Naive thymus-derived CD4-positive, alpha-beta T cell (primary cell): ENCODE measurements around the gene PRDM4. TPM values are rescaled to one million over a fixed set of nuclear protein-coding genes. Genes with fewer than 3 reads are reported as not detected.

Experiments used
- ATAC-seq: fragments of 150-1000 bp; cut with Tn5 transposase; 2 replicates; pipeline ENCODE4 v1.10.0; 2021; ENCODE audit warnings: mild to moderate bottlenecking, moderate library complexity
- CTCF ChIA-PET: fragments of 350-600 bp; sonication (Branson Sonifier 250); formaldehyde crosslinking; loops from one replicate; lab custom pipeline; 2021; ENCODE audit warnings: antibody characterized with exemption; lab: Charles Lee
- POLR2A ChIA-PET: fragments of 350-600 bp; sonication (Branson Sonifier 250); formaldehyde crosslinking; loops from one replicate; lab custom pipeline; 2021; ENCODE audit warnings: antibody characterized with exemption, inconsistent platforms; lab: Charles Lee
- DNase-seq, 9 donors: peaks; one replicate each; pipeline versions ENCODE4 v3.0.0 to v3.0.0-alpha.2; 2020 to 2022; ENCODE audit warnings: mixed read lengths in 1 of 9
- H3K27ac ChIP-seq: one replicate; pipeline ENCODE4 v1.7.0; 2013; ENCODE audit warnings: mild to moderate bottlenecking, low read depth, low read length, moderate library complexity
- H3K27me3 ChIP-seq, 2 donors: one replicate each; pipeline ENCODE4 v1.7.0; 2013; ENCODE audit warnings: low read length in 2 of 2, mild to moderate bottlenecking in 2 of 2, moderate library complexity in 2 of 2; ENCODE audit not compliant: control insufficient read depth in 2 of 2, insufficient read depth in 2 of 2
- H3K36me3 ChIP-seq, 3 experiments: 1 replicate in 2 of 3; 2 replicates in 1 of 3; pipeline ENCODE4 v1.7.0; 2013; ENCODE audit warnings: low read length in 3 of 3, mild to moderate bottlenecking in 3 of 3, moderate library complexity in 1 of 3; ENCODE audit not compliant: insufficient read depth in 3 of 3, control insufficient read depth in 2 of 3
- H3K4me1 ChIP-seq, 2 donors: one replicate each; pipeline ENCODE4 v1.7.0; 2013; ENCODE audit warnings: low read length in 2 of 2, mild to moderate bottlenecking in 2 of 2, moderate library complexity in 1 of 2; ENCODE audit not compliant: control insufficient read depth in 2 of 2, insufficient read depth in 2 of 2
- H3K4me3 ChIP-seq: 2 replicates; pipeline ENCODE4 v1.7.0; 2013; ENCODE audit warnings: mild to moderate bottlenecking, low read length
- H3K9me3 ChIP-seq, 3 experiments: 1 replicate in 2 of 3; 2 replicates in 1 of 3; pipeline ENCODE4 v1.7.0; 2013; ENCODE audit warnings: low read length in 3 of 3; ENCODE audit not compliant: control insufficient read depth in 2 of 3
- H3K27ac Mint-ChIP-seq, 9 donors: one replicate each; pipeline ENCODE4 v1.8.0; 2020 to 2022; ENCODE audit warnings: mixed read lengths in 9 of 9, mild to moderate bottlenecking in 8 of 9, moderate library complexity in 5 of 9, inconsistent platforms in 2 of 9
- H3K27me3 Mint-ChIP-seq, 5 donors: one replicate each; pipeline ENCODE4 v1.8.0; 2021 to 2022; ENCODE audit warnings: mixed read lengths in 5 of 5, mild to moderate bottlenecking in 1 of 5
- H3K36me3 Mint-ChIP-seq, 5 donors: one replicate each; pipeline ENCODE4 v1.8.0; 2020 to 2022; ENCODE audit warnings: mixed read lengths in 5 of 5, mild to moderate bottlenecking in 3 of 5, inconsistent platforms in 1 of 5
- H3K4me1 Mint-ChIP-seq, 7 donors: one replicate each; pipeline ENCODE4 v1.8.0; 2020 to 2022; ENCODE audit warnings: mixed read lengths in 7 of 7, mild to moderate bottlenecking in 3 of 7, inconsistent platforms in 1 of 7
- H3K4me3 Mint-ChIP-seq, 10 donors: one replicate each; pipeline ENCODE4 v1.8.0; 2020 to 2022; ENCODE audit warnings: mild to moderate bottlenecking in 10 of 10, mixed read lengths in 10 of 10, moderate library complexity in 6 of 10, inconsistent platforms in 2 of 10
- H3K9me3 Mint-ChIP-seq, 11 donors: one replicate each; pipeline ENCODE4 v1.8.0; 2020 to 2022; ENCODE audit warnings: mixed read lengths in 11 of 11, mild to moderate bottlenecking in 4 of 11, inconsistent platforms in 1 of 11, moderate library complexity in 1 of 11
- intact Hi-C, 2 donors: fragments of 100-400 bp; cut with micrococcal nuclease; formaldehyde crosslinking; loops; one replicate each; pipeline ENCODE4 v1.15.1; 2023
- polyA plus RNA-seq, 2 donors: library from polyadenylated mRNA; unstranded; fragments of 300-500 nt; fragmentation: Illumina TruSeq; gene quantifications; one replicate each; pipeline ENCODE4 v1.2.3, GENCODE V29; 2021
- total RNA-seq, 6 experiments: library from RNA in 5 of 6; stranded (reverse) in 5 of 6; gene quantifications; 1 replicate in 5 of 6; 2 replicates in 1 of 6; pipeline ENCODE4 v1.2.3 and lab custom pipeline; 2021 to 2026

Gene PRDM4
- total and polyA plus RNA-seq, 7 experiments from 2014 or later: 16.5 to 41.3 (median 32.7) TPM

GRCh38 chr12:107759410-107759809 is 1.5 kb downstream of the PRDM4 start:
- Mint-ChIP-seq H3K9me3 (peaks cover 0 to 4% (median 0%) of the 10 kb centered on the region in 11 donors), H3K27me3 (peaks cover 0 to 5% (median 0%) of the 10 kb centered on the region in 5 donors), H3K27ac (peak overlapping the region; percentile 47 to 92 (median 87)), H3K4me1 (peaks cover 19 to 52% (median 35%) of the 10 kb centered on the region in 7 donors), H3K36me3 (peaks cover 0 to 13% (median 6%) of the 10 kb centered on the region in 5 donors), H3K4me3 (peak overlapping the region; percentile 85 to 94 (median 90))
- Histone ChIP-seq H3K4me1 (peaks cover 21% of the 10 kb centered on the region in 2 donors), H3K36me3 (peaks cover 0 to 25% (median 5%) of the 10 kb centered on the region in 3 experiments), H3K27ac (peak overlapping the region; percentile 78), H3K27me3 (no peaks in the 10 kb centered on the region), H3K9me3 (no peaks in the 10 kb centered on the region), H3K4me3 (peak overlapping the region; percentile 73)
- intact Hi-C loops: no loop called here
- DNase-seq (peak in 1 of 9 donors; percentile 23), ATAC-seq (no peak)
- CTCF ChIA-PET: no interaction called here
- POLR2A ChIA-PET: interaction anchor here (0.7 to 1.8 kb wide), 2 partner anchors 69 to 74 kb away, joined by 3 to 7 read pairs; partner anchors contain the start of gene PWP1

DNA sequence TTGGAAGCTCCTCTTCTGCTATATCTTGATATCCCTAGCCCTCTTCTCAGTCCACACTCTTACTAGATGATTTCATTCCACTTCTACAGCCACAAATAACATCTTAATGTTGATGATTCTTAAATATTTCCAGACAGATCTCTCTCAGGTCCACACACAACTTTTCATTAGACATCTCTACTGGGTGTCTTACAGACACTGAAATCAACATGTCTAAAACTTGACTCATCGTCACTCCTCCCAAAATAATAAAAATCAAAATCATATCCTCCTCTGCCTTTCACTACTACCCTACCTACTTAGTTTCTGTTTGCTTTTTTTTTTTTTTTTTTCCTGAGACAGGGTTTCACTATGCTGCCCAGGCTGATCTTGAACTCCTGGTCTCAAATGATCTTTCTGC is 11.9 kb downstream of the PRDM4 start:
- DNase-seq (no peak), ATAC-seq (no peak)
- Histone ChIP-seq H3K36me3 (peaks cover 13 to 64% (median 19%) of the 10 kb centered on the region in 3 experiments), H3K27me3 (no peaks in the 10 kb centered on the region), H3K4me1 (peaks cover 5 to 6% of the 10 kb centered on the region in 2 donors), H3K4me3 (no peak overlapping the region), H3K27ac (no peak overlapping the region), H3K9me3 (no peaks in the 10 kb centered on the region)
- ChIA-PET POLR2A (no interaction called here), CTCF (no interaction called here)
- intact Hi-C loops: no loop called here
- Mint-ChIP-seq H3K4me1 (peaks cover 0 to 22% (median 10%) of the 10 kb centered on the region in 7 donors), H3K4me3 (no peak overlapping the region), H3K27ac (no peak overlapping the region), H3K27me3 (no peaks in the 10 kb centered on the region), H3K9me3 (no peaks in the 10 kb centered on the region), H3K36me3 (peaks cover 4 to 42% (median 12%) of the 10 kb centered on the region in 5 donors)

- Histone ChIP-seq H3K4me3 (no peak overlapping the region), H3K9me3 (no peaks in the 10 kb centered on the region), H3K27me3 (no peaks in the 10 kb centered on the region), H3K27ac (no peak overlapping the region), H3K36me3 (peaks cover 13 to 64% (median 16%) of the 10 kb centered on the region in 3 experiments), H3K4me1 (peaks cover 5 to 6% of the 10 kb centered on the region in 2 donors)
- Mint-ChIP-seq H3K4me1 (peaks cover 0 to 18% (median 10%) of the 10 kb centered on the region in 7 donors), H3K36me3 (peaks cover 5 to 38% (median 13%) of the 10 kb centered on the region in 5 donors), H3K27me3 (no peaks in the 10 kb centered on the region), H3K9me3 (no peaks in the 10 kb centered on the region), H3K27ac (no peak overlapping the region), H3K4me3 (no peak overlapping the region)
- ChIA-PET POLR2A (interaction anchor here (0.6 kb wide), 1 partner anchor 17 kb away, joined by 3 read pairs; no protein-coding TSS in a partner anchor), CTCF (no interaction called here)
- no peak for DNase-seq
- intact Hi-C loops: no loop called here
- ATAC-seq: no peak
Observed at GRCh38 chr12:107748472-107748871, 12.5 kb downstream of the PRDM4 start.

DNA sequence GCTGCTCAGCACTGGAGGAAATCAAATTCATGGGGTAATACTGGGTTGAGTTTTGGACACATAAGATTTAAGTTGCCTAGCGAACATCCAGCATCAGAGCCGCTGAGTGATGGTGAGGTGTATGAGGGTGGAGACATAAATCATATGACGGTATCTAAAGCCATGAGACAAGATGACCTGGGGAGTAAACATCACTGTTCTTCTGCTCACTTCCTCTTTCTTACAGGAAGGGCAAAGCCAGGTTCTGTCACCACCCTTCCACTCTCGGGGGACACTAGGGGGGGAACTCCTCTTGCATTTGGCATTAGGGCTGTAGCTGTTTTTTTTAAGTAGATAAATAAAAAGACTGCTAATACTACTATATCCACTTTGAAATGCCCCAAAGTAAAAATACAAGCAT is 24.0 kb downstream of the PRDM4 start:
- POLR2A ChIA-PET: interaction anchor here (0.6 kb wide), 1 partner anchor 34 kb away, joined by 3 read pairs; no protein-coding TSS in a partner anchor
- peak overlapping the region in 8 of 9 donors; percentile 2 to 86 (median 47) for H3K27ac Mint-ChIP-seq

DNA sequence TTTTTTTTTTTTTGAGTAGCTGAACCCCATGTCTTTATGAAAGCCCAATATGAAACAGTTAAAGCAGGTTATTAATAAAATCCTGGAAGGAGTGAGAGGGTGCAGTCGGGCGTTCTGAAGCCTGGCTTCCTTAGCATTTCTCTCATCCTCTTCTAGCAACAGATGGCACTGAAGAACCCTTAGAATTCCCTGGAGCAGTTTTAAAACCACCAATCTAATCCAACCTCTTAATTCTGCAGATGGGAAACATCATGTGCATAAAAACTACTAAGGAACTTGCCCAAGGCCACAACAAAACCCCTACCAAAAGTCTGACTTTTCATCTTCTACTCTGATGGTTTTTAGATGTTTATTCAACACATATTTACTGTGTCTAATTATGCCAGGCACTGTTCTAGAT is 25.2 kb downstream of the PRDM4 start:
- ChIA-PET POLR2A (interaction anchor here (1.0 kb wide), 1 partner anchor 47 kb away, joined by 3 read pairs; no protein-coding TSS in a partner anchor), CTCF (no interaction called here)
- H3K4me3 ChIP-seq: no peak overlapping the region
- H3K9me3 ChIP-seq: no peaks in the 10 kb centered on the region
- Mint-ChIP-seq H3K27ac (peak overlapping the region in 2 of 9 donors; percentile 55 to 64), H3K9me3 (no peaks in the 10 kb centered on the region), H3K4me1 (peaks cover 0 to 19% (median 7%) of the 10 kb centered on the region in 7 donors), H3K27me3 (no peaks in the 10 kb centered on the region), H3K4me3 (no peak overlapping the region), H3K36me3 (peaks cover 25 to 51% (median 36%) of the 10 kb centered on the region in 5 donors)
- no peaks in the 10 kb centered on the region for H3K27me3 ChIP-seq
- DNase-seq (no peak), ATAC-seq (no peak)
- no peaks in the 10 kb centered on the region for H3K4me1 ChIP-seq
- no peak overlapping the region for H3K27ac ChIP-seq
- intact Hi-C loops: no loop called here
- peaks cover 18 to 79% (median 32%) of the 10 kb centered on the region in 3 experiments for H3K36me3 ChIP-seq

More for the DNA sequence above, 24.0 kb downstream of the PRDM4 start:
- Histone ChIP-seq H3K36me3 (peaks cover 29 to 90% (median 36%) of the 10 kb centered on the region in 3 experiments), H3K9me3 (no peaks in the 10 kb centered on the region), H3K4me3 (no peak overlapping the region), H3K4me1 (no peaks in the 10 kb centered on the region), H3K27ac (no peak overlapping the region), H3K27me3 (no peaks in the 10 kb centered on the region)
- intact Hi-C loops: no loop called here
- DNase-seq (no peak), ATAC-seq (peak; percentile 83)
- no peak overlapping the region for H3K4me3 Mint-ChIP-seq
- no peaks in the 10 kb centered on the region for H3K27me3 Mint-ChIP-seq
- peaks cover 0 to 20% (median 7%) of the 10 kb centered on the region in 7 donors for H3K4me1 Mint-ChIP-seq
- CTCF ChIA-PET: no interaction called here
- H3K9me3 Mint-ChIP-seq: no peaks in the 10 kb centered on the region
- peaks cover 31 to 60% (median 42%) of the 10 kb centered on the region in 5 donors for H3K36me3 Mint-ChIP-seq

DNA sequence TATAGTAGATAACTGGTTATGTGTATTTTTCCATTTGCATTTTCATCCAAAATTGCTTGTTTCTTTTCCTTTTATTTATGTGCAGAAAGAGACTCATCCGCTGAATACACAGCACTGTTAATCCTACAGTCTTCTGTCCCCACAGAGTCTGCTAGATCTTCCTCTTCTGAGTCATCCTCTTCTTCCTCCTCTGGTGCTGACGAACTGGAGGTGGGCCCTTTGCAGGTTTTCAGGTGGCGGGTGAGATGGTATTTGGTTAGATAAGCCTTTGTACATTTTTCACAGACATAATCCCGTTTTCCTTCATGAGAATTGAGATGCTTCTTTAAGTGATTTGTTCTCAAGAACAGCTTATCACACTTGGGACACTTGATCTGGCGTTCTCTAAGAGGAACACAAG is 26.8 kb downstream of the PRDM4 start:
- Histone ChIP-seq H3K27ac (no peak overlapping the region), H3K4me1 (no peaks in the 10 kb centered on the region), H3K9me3 (no peaks in the 10 kb centered on the region), H3K36me3 (peaks cover 13 to 63% (median 25%) of the 10 kb centered on the region in 3 experiments), H3K4me3 (no peak overlapping the region), H3K27me3 (no peaks in the 10 kb centered on the region)
- H3K36me3 Mint-ChIP-seq: peaks cover 22 to 45% (median 32%) of the 10 kb centered on the region in 5 donors
- no peaks in the 10 kb centered on the region for H3K27me3 Mint-ChIP-seq
- intact Hi-C loops: no loop called here
- ATAC-seq (no peak), DNase-seq (no peak)
- ChIA-PET CTCF (no interaction called here), POLR2A (interaction anchor here (1.7 kb wide), 1 partner anchor 27 kb away, joined by 3 read pairs; the partner anchor contains the start of gene PRDM4)
- H3K4me1 Mint-ChIP-seq: peaks cover 0 to 19% (median 7%) of the 10 kb centered on the region in 7 donors
- H3K4me3 Mint-ChIP-seq: no peak overlapping the region
- peak overlapping the region in 1 of 9 donors; percentile 2 for H3K27ac Mint-ChIP-seq
- no peaks in the 10 kb centered on the region for H3K9me3 Mint-ChIP-seq
